Liver (tissue), 9 donors: ENCODE measurements around the gene UBE2C. TPM values are rescaled to one million over a fixed set of nuclear protein-coding genes. Genes with fewer than 3 reads are reported as not detected.

Experiments used
- DNase-seq: peaks from one replicate; pipeline ENCODE4 v3.0.0-alpha.2; 2017; ENCODE audit warnings: low spot score
- H3K27ac ChIP-seq, 2 donors: one replicate each; pipeline ENCODE4 v1.7.0; 2013; ENCODE audit warnings: inconsistent platforms in 2 of 2, low read length in 2 of 2, control low read depth in 1 of 2, low read depth in 1 of 2, mild to moderate bottlenecking in 1 of 2
- H3K27me3 ChIP-seq, 4 donors: one replicate each; pipeline versions ENCODE4 v1.6.1 to v1.7.0; 2013; ENCODE audit warnings: low read length in 3 of 4, inconsistent platforms in 1 of 4, mild to moderate bottlenecking in 1 of 4, moderate library complexity in 1 of 4; ENCODE audit not compliant: control insufficient read depth in 4 of 4, insufficient read depth in 4 of 4
- H3K36me3 ChIP-seq, 4 donors: one replicate each; pipeline versions ENCODE4 v1.6.1 to v1.7.0; 2013; ENCODE audit warnings: low read length in 3 of 4, mild to moderate bottlenecking in 3 of 4, low read depth in 1 of 4, moderate library complexity in 1 of 4; ENCODE audit not compliant: control insufficient read depth in 4 of 4, insufficient read depth in 3 of 4
- H3K4me1 ChIP-seq, 4 donors: one replicate each; pipeline versions ENCODE4 v1.6.1 to v1.7.0; 2013; ENCODE audit warnings: low read length in 3 of 4, mild to moderate bottlenecking in 3 of 4, moderate library complexity in 1 of 4; ENCODE audit not compliant: control insufficient read depth in 4 of 4, insufficient read depth in 4 of 4
- H3K4me3 ChIP-seq, 3 donors: one replicate each; pipeline versions ENCODE4 v1.6.1 to v1.7.0; 2013; ENCODE audit warnings: low read length in 3 of 3, control low read depth in 1 of 3, low read depth in 1 of 3, mild to moderate bottlenecking in 1 of 3
- H3K9ac ChIP-seq, 2 donors: one replicate each; pipeline ENCODE4 v1.7.0; 2013; ENCODE audit warnings: low read length in 2 of 2, mild to moderate bottlenecking in 2 of 2, moderate library complexity in 2 of 2, control low read depth in 1 of 2, low read depth in 1 of 2
- H3K9me3 ChIP-seq, 4 donors: one replicate each; pipeline versions ENCODE4 v1.6.1 to v1.7.0; 2013; ENCODE audit warnings: low read length in 3 of 4; ENCODE audit not compliant: control insufficient read depth in 4 of 4
- ATF3 ChIP-seq: IDR thresholded peaks from 2 replicates; pipeline ENCODE4 v1.6.1; 2016; ENCODE audit warnings: antibody characterized with exemption
- CTCF ChIP-seq: fragments of 150-350 bp; IDR thresholded peaks from 2 replicates; pipeline ENCODE4 v1.5.1; 2017; ENCODE audit warnings: improper control_type of control experiment, low read depth, low read length; ENCODE audit not compliant: missing input control
- EGR1 ChIP-seq, 2 donors: IDR thresholded peaks; 2 replicates each; pipeline ENCODE4 v1.6.1; 2016 to 2018; ENCODE audit warnings: antibody characterized with exemption in 2 of 2, low read depth in 2 of 2
- FOXA1 ChIP-seq: IDR thresholded peaks from 2 replicates; pipeline ENCODE4 v1.6.1; 2016; ENCODE audit warnings: antibody characterized with exemption
- FOXA2 ChIP-seq: IDR thresholded peaks from 2 replicates; pipeline ENCODE4 v1.6.1; 2016; ENCODE audit warnings: antibody characterized with exemption
- HNF4G ChIP-seq: IDR thresholded peaks from 2 replicates; pipeline ENCODE4 v1.6.1; 2016; ENCODE audit warnings: antibody characterized with exemption
- JUND ChIP-seq, 2 donors: IDR thresholded peaks; 2 replicates each; pipeline ENCODE4 v1.6.1; 2016; ENCODE audit warnings: antibody characterized with exemption in 2 of 2
- MAX ChIP-seq: IDR thresholded peaks from 2 replicates; pipeline ENCODE4 v1.6.1; 2016; ENCODE audit warnings: antibody characterized with exemption
- NR2F2 ChIP-seq: IDR thresholded peaks from 2 replicates; pipeline ENCODE4 v1.6.1; 2016; ENCODE audit warnings: antibody characterized with exemption
- REST ChIP-seq: IDR thresholded peaks from 2 replicates; pipeline ENCODE4 v1.6.1; 2016; ENCODE audit warnings: antibody characterized with exemption, mild to moderate bottlenecking
- RXRA ChIP-seq, 2 donors: IDR thresholded peaks; 2 replicates each; pipeline ENCODE4 v1.6.1; 2017 to 2018; ENCODE audit warnings: antibody characterized with exemption in 2 of 2, mild to moderate bottlenecking in 1 of 2
- SP1 ChIP-seq: IDR thresholded peaks from 2 replicates; pipeline ENCODE4 v1.6.1; 2018; ENCODE audit warnings: antibody characterized with exemption, mild to moderate bottlenecking
- YY1 ChIP-seq: IDR thresholded peaks from 2 replicates; pipeline ENCODE4 v1.6.1; 2016; ENCODE audit warnings: antibody characterized with exemption, mild to moderate bottlenecking
- WGBS: extraction: QIAGEN DNeasy Blood & Tissue Kit; methylation state at CpG from one replicate; pipeline ENCODE4 v1.1.7; 2013; 5-methylcytosine and 5-hydroxymethylcytosine counted together
- polyA plus RNA-seq, 2 donors: library from polyadenylated mRNA; stranded (reverse) in 1 of 2; unstranded in 1 of 2; fragments of 200-250 nt in 1 of 2; fragments of >200 nt in 1 of 2; fragmentation: Nextera tagmentation in 1 of 2; extraction: Ambion mirVana in 1 of 2; gene quantifications; one replicate each; pipeline versions ENCODE4 v1.2.1 to v1.2.3, GENCODE V29; 2013 to 2015
- total RNA-seq, 2 donors: library from RNA; depleted of rRNA; stranded (reverse); fragments of >200 nt; gene quantifications; one replicate each; pipeline ENCODE4 v1.2.3, GENCODE V29; 2014
- donor health status: healthy.
- donor health status: healthy.
- donor health status: healthy.
- donor health status: healthy.
- donor health status: healthy.

UBE2C gene
- total and polyA plus RNA-seq, 4 donors, result 2.7 to 27.6 (median 8.1) TPM; not detected in 1

- Histone ChIP-seq H3K36me3 (peaks cover 4 to 45% (median 27%) of the 10 kb centered on the region in 4 donors), H3K9me3 (no peaks in the 10 kb centered on the region), H3K27me3 (no peaks in the 10 kb centered on the region), H3K27ac (no peak overlapping the region), H3K4me1 (no peaks in the 10 kb centered on the region), H3K4me3 (no peak overlapping the region), H3K9ac (no peak overlapping the region)
- WGBS, result 95% methylated on average over 25 of the region's 25 CpGs
- TF ChIP-seq HNF4G, result no peak
- no peak for TF ChIP-seq JUND (IDR thresholded peaks at IDR 0.05)
- TF ChIP-seq FOXA2, result no peak
- TF ChIP-seq RXRA (IDR thresholded peaks at IDR 0.05), result no peak
- TF ChIP-seq MAX, result no peak
- TF ChIP-seq YY1, result no peak
- no peak for TF ChIP-seq ATF3
- no peak for DNase-seq
These were observed 28.3 kb downstream of the UBE2C start for GRCh38 chr20:45840700-45841198.

- Histone ChIP-seq H3K27me3 (no peaks in the 10 kb centered on the region), H3K9me3 (no peaks in the 10 kb centered on the region), H3K4me1 (no peaks in the 10 kb centered on the region), H3K36me3 (peaks cover 4 to 50% (median 31%) of the 10 kb centered on the region in 4 donors), H3K9ac (no peak overlapping the region), H3K27ac (no peak overlapping the region), H3K4me3 (no peak overlapping the region)
- DNase-seq, result no peak
- TF ChIP-seq FOXA2 (no peak), SP1 (no peak), REST (no peak), FOXA1 (no peak), NR2F2 (no peak), JUND (IDR thresholded peaks at IDR 0.05) (no peak), CTCF (no peak), YY1 (no peak), HNF4G (no peak), EGR1 (IDR thresholded peaks at IDR 0.05; ENCODE audit: low read depth in 2 of 2) (no peak)
- WGBS, result 94% methylated on average over 10 of the region's 10 CpGs
These were observed 29.1 kb downstream of the UBE2C start for GRCh38 chr20:45841407-45842129.
